Measurements from ENCODE around the gene FIP1L1.

DNA sequence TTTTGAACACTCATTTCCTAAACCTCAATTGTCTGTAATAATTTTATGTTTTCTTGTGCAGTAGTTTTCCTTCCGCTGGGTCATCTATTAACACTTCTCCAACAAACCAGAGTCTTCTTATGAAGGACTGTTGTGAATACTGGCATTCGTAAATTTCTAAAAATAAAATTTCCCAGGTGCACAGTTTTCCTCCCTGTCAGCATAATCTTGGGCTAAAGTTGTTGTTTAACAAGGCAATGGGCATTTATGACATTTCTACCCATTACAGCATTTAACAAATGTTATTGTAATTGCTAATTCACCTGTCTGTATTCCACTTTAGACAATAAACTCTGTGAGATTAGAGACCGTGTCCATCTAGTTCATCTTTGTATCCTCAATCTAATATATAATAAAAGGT lies 12.8 kb upstream of the FIP1L1 start:
- TF ChIP-seq CTCF (IDR thresholded peaks at IDR 0.05; ENCODE audit: low read depth, low read length, poor library complexity, severe bottlenecking) (no peak), EZH2phosphoT487 (IDR thresholded peaks at IDR 0.05; ENCODE audit: borderline replicate concordance, low read length) (no peak)
